ENCODE measurements around the gene ATP10D.

Gene ATP10D

DNA sequence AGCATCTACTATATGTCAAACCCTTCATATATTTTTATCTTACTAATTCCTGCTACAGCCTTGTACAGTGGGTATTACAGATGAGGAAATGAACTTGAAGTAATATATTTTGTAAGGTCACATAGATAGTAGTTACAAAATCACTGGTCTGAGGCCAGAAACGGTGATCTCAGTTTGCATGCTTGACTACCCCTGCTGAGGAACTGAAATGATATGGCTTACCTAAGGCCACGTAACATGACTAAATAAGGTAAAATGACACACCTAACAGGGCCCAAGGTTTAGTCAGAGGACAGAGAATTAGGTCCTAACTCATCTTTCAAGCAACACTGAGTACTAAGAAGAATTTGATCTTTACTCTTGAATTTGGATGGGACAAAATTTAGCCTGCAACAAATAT is 20.1 kb upstream of the ATP10D start:
- no peak for TF ChIP-seq CTCF (conservative IDR thresholded peaks at IDR 0.05; ENCODE audit: control insufficient read depth, insufficient read depth, low read depth, low read length)
- no peak for DNase-seq (ENCODE audit: low read depth)

GRCh38 chr4:47466056-47466785 is 18.9 kb upstream of the ATP10D start:
- no peak for TF ChIP-seq CTCF (conservative IDR thresholded peaks at IDR 0.05; ENCODE audit: control insufficient read depth, insufficient read depth, low read depth, low read length)
- no peak overlapping the region for H3K4me3 ChIP-seq (ENCODE audit: control insufficient read depth, low read depth, low read length)
- DNase-seq (ENCODE audit: low read depth), result no peak

More for the DNA sequence above, 20.1 kb upstream of the ATP10D start:
- no peak overlapping the region for H3K4me3 ChIP-seq (ENCODE audit: control insufficient read depth, low read depth, low read length)

GRCh38 chr4:47468706-47469365 is 16.2 kb upstream of the ATP10D start:
- no peak for TF ChIP-seq CTCF (conservative IDR thresholded peaks at IDR 0.05; ENCODE audit: control insufficient read depth, insufficient read depth, low read depth, low read length)
- no peak for DNase-seq (ENCODE audit: low read depth)
- no peak overlapping the region for H3K4me3 ChIP-seq (ENCODE audit: control insufficient read depth, low read depth, low read length)

DNA sequence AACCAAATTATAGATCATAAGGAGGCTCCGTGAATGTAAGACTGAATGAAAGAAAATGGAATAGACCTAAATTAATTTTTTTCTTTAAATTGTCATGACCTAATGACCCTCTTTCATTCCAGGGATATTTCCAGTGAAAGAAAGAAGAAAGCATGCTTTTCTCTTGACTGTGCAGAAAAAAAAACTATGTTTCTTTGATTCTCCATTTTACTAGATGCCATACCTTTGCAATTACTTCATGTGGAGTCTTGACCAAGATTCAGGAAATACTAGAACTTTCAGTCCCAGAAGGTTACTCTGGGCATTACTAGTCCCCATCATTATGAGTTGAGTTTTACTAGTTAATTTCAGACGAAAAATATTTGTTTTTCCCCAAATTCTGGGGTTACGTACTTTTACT is 15.1 kb upstream of the ATP10D start:
- H3K4me3 ChIP-seq (ENCODE audit: control insufficient read depth, low read depth, low read length), result no peak overlapping the region
- no peak for DNase-seq (ENCODE audit: low read depth)
- TF ChIP-seq CTCF (conservative IDR thresholded peaks at IDR 0.05; ENCODE audit: control insufficient read depth, insufficient read depth, low read depth, low read length), result no peak

DNA sequence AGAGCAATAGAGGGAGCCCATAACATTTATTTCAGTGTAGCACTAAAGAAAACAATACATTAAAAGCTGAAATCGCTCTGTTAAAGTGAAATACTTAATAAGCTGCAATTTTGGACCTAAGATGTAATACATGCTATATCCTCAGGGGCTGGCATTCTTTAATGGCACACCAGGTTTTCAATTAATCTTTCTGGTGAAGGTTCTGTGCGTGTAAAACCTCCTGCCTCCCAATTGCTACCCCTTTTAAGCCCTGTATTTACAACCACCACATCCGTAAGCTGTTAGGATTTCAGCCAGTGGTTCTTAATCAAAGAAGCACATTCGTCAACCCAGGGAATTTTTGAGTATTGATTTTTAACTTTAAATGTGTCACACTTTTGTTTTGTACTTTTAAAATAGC is 14.0 kb upstream of the ATP10D start:
- no peak overlapping the region for H3K4me3 ChIP-seq (ENCODE audit: control insufficient read depth, low read depth, low read length)
- no peak for TF ChIP-seq CTCF (conservative IDR thresholded peaks at IDR 0.05; ENCODE audit: control insufficient read depth, insufficient read depth, low read depth, low read length)
- no peak for DNase-seq (ENCODE audit: low read depth)

DNA sequence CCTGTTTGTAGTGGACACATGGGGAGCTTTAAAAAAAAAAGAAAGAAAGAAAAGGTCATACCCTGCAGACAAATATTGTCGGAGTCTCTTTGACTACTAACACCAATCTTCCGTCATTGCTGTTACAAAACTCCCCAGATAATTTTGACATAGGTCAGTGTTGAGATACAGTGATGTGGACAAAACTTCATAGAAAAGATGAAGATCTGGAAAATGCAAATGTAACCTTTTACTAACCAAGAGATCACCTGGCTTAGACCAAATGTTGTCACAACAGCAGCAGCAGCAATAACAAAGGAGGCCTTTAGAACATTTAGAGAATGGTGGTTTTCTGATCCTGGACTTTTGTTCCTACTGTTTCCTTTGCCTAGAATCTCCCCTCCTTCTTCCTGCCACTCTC is 13.5 kb upstream of the ATP10D start:
- TF ChIP-seq CTCF (conservative IDR thresholded peaks at IDR 0.05; ENCODE audit: control insufficient read depth, insufficient read depth, low read depth, low read length), result no peak
- no peak overlapping the region for H3K4me3 ChIP-seq (ENCODE audit: control insufficient read depth, low read depth, low read length)
- DNase-seq (ENCODE audit: low read depth), result no peak
